HT1080 (cell line): ENCODE measurements around the gene GDPD5. TPM values are rescaled to one million over a fixed set of nuclear protein-coding genes. Genes with fewer than 3 reads are reported as not detected.

Experiments
- DNase-seq: peaks from one replicate; pipeline ENCODE4 v3.0.0-alpha.2; 2015; ENCODE audit warnings: low read depth
- total RNA-seq: library from RNA; depleted of rRNA; stranded (reverse); fragments of >200 nt; shearing (Covaris generic); gene quantifications from 2 replicates; pipeline ENCODE4 v1.2.3, GENCODE V29; 2014

GDPD5 gene
- total RNA-seq, 1 experiment from 2014 or later: 53.2 TPM

DNA sequence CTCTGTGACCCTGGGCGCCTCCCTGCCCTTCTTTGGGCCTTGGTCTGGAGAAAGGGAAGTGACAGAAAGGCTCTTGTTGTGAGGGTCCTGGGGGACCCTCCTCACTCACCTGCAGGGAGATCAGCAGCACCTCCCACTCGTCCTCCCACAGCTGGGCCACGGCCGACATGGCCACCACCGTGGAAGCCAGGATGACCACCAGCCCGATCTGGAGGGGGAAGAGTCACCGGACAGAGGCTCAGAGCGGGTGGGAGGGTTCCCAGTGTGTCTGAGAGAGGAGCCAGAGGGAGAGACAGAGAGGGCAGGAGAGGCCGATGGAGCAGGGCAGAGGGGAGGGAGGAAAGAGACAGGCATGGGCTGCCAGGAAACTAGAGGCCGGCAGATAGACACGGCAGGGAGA, 76.0 kb downstream of the GDPD5 start:
- DNase-seq: no peak

DNA sequence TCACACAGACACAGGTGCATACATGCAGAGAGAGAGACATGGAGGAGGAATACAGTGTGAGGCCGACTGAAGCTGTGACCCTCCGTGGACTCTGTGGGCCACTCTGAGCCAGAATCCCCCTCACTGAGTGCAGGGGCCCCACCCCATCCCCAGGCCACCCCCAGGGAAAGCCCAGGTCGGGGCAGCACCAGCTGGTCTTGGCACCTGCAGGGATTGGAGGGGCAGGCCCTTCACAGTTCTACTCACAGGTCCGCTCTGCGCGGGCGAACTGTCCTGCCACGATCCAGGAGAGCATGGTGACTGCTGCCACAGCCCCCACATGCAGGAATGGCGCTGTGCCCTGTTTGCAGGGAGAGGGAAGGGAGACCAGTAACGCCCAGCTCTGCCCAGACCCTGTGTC, 76.5 kb downstream of the GDPD5 start:
- DNase-seq: no peak

DNA sequence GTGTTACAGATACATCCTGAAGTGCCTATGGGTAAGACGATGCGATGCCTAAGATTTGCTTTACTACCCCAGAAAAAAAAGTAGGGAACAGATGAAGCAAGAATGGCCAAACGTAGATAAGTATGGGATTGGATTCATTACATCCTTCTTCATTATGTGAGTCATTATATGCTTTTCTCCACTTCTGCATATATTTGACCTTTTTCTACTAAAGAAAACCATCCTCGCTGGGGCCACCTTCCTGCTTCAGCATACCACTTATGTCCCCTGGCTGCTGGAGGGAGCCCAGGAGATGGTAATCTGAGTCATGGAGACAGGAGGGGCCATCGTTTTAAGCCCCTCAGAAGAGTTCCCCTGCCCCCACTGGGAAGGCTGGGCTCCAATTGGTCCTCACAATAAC, 78.3 kb downstream of the GDPD5 start:
- DNase-seq: no peak

GRCh38 chr11:75445315-75445953, 80.3 kb downstream of the GDPD5 start:
- DNase-seq: peak; percentile 42

- DNase-seq: no peak
Measured at GRCh38 chr11:75443043-75443442, 82.7 kb downstream of the GDPD5 start.

GRCh38 chr11:75442161-75442885, 83.4 kb downstream of the GDPD5 start:
- no peak for DNase-seq

DNA sequence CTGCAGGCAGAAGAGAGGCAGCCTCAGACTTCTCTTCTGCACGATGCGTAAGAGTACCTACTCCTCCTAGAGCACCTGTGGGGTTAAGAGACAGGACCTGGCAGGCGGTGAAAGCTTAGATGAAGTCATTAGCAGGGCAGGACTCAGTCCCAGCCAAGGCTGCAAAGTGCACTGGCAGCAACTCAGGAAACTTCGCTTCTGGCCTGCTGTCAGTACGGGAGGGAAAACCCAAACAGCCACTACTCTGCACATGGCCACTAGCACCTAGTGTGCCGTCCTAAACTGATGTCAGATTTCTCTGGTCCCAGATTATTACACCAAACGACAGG, 84.0 kb downstream of the GDPD5 start:
- no peak for DNase-seq

- DNase-seq: no peak
Measured at GRCh38 chr11:75440960-75441803, 84.6 kb downstream of the GDPD5 start.

DNA sequence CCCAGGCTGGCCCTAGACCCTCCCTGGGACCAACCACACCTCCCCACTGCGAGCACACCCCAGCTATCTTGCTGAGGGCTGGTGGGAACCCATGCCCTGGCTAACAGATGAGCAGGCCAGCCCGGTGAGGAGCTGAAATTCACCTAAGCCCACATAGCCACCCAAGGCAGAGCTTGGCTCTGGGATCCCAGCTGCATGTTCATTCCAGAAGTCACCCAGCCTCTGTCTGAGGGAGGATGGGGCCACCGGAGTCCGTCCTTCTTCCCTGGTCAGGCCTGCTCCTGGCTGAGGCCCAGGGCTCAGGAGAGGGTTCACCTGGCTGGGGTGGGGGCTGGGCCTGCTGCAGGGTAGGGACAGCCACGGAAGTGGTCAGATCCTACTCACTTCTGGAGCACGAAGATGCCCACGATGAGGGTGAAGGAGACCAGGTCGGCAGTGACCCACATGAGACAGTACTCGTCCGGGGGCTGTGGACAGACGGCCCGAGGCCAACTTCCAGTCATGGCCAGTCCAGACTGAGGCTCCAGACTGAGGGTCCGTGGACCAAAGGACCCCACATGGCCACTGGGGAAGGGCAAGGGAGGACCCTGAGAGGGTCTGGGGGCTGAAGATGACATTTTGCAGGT, 86.1 kb downstream of the GDPD5 start:
- no peak for DNase-seq

- no peak for DNase-seq
Measured at GRCh38 chr11:75439026-75439425, 86.7 kb downstream of the GDPD5 start.

GRCh38 chr11:75437966-75438659, 87.6 kb downstream of the GDPD5 start:
- DNase-seq: no peak

DNA sequence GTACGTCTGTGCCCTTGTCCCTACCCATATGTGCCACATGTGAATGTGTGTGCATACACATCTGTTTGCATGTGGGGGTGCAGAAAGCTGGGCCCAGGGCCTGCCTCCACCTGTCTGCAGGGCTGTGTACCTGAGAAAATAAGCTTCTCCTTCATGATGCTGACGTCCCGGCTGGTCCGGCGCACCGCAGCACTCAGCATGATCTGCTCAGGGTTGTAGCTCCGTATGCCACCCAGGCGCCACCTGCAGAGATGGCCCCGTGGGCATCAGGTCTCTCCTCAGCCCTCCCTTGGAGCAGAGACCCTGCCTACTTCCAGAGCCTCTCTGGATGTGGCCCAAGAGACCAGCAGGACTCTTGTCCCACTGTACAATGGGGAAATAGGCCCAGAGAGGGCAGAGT, 88.9 kb downstream of the GDPD5 start:
- no peak for DNase-seq

- no peak for DNase-seq
Measured at GRCh38 chr11:75435571-75435925, 90.2 kb downstream of the GDPD5 start.

GRCh38 chr11:75434886-75435570, 90.7 kb downstream of the GDPD5 start:
- no peak for DNase-seq

DNA sequence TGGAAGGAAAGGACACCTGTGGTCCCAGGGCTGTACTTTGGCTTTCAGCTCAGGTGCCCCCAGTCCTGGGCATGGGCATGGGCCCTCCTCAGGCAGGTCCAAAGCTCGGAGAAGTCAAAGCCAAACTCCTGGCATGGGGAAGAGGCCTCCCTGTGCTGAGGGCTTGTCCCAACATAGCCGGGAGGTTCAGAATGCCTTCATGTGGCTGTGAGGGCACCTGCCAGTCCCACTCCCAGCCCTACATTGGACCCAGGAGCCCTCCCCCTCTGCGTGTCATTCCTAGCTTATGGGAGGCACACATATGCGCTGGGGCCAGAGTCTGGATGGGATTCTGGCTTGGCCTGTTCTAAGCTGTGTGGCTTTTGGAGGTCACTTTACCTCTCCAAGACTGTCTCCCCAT, 91.7 kb downstream of the GDPD5 start:
- no peak for DNase-seq

- no peak for DNase-seq
Measured at GRCh38 chr11:75433443-75433842, 92.3 kb downstream of the GDPD5 start.

GRCh38 chr11:75432911-75433321, 92.8 kb downstream of the GDPD5 start, which contains the start of gene KLHL35:
KLHL35 (minus strand) TSS chr11:75433203; CDS start chr11:75430629, 2,574 bp downstream.
- DNase-seq: no peak

DNA sequence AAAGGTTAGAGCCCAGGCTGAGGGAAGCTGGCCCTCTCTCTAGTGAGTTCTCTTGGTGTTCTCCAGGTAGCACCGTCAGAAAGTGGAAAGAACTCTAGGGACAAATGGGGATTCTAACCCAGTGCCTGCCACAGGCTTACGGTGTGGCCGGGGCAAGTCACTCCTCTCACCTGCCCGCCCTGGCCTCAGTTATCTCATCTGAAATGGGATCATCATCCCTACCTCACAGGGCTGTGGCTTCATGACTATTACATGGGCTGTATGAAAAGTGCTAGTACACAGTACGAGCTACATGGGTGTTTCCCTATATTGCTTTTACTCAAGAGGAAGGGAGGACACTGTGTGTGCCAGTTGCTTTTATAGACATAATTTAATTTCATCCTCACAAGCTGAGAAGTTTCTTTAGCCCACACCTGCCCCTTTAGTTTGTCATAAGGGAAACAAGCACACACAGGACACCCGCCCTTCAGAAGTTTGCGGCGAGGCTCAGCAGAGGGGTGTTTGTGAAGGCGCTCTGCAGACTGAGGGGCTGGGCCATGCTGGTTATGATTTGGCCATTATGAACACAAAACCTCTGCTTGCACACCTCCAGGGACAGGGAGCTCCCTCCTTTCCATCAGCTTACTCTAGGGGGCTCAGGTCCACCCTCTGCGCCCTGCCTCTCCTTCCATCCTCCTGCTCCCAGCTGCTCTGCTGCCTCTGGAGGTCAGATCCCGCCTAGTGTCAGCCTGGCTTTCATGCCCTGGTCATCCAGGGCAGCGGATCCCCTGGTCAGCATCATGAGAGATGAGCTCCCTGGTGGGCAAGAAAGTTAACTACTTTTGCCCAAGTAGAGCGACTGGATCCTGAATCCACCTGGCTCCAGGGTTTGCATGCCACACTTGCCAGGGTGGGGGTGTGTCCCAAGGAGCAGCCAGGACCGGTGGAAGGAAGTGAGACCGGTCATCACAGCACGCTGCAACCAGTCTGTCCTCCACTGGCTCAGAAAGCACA, 93.9 kb downstream of the GDPD5 start:
- DNase-seq: peak; percentile 38
